GM12892 (cell line): ENCODE results near the gene PCYT1B.

Experiments used
- POLR2A ChIP-seq: IDR thresholded peaks from 2 replicates; pipeline ENCODE4 v1.6.1; 2011; ENCODE audit warnings: low read depth, low read length, control low read depth
- POLR2AphosphoS5 ChIP-seq: IDR thresholded peaks from 2 replicates; pipeline ENCODE4 v1.6.1; 2011; ENCODE audit warnings: low read depth, low read length, control low read depth
- TAF1 ChIP-seq: IDR thresholded peaks from 2 replicates; pipeline ENCODE4 v1.6.1; 2011; ENCODE audit warnings: low read depth, mild to moderate bottlenecking, control low read depth, low read length, borderline replicate concordance

DNA sequence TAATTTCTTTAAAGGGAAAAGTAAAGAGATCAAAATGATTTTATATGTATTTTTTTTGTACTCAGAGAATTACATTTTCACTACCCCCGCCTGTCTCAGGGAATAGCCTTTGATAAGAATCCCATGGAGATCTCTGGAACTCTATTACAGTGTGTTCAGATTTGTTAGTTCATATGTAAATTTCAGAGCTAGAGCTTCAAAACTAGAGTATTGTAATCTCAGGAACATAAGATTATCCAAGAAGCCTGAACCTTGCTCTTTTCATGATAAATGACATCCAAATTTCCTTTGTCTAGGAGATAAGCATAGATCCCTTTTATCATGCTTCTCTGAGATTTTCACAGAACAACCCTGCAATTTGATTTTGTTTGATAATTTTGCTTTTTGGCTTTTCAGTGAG is 99.2 kb downstream of the PCYT1B start:
- TF ChIP-seq POLR2AphosphoS5 (no peak), POLR2A (no peak), TAF1 (no peak)
